OCI-LY7 (cell line): Measurements from ENCODE around the gene CDC5L. TPM values are rescaled to one million over a fixed set of nuclear protein-coding genes. Genes with fewer than 3 reads are reported as not detected.

Source experiments
- BruUV-seq: library from RNA; stranded (reverse); fragments of 400-500 nt; replicated peaks from 2 replicates; lab custom pipeline; 2021; lab: Mats Ljungman, UMichigan
- CTCF ChIA-PET: fragments of 300-600 bp; sonication (Branson Sonifier 250); formaldehyde crosslinking; loops from one replicate; lab custom pipeline; 2022; ENCODE audit warnings: antibody characterized with exemption; ENCODE audit not compliant: unreplicated experiment; lab: Charles Lee
- POLR2A ChIA-PET: fragments of 300-600 bp; sonication (Branson Sonifier 250); formaldehyde crosslinking; loops from one replicate; lab custom pipeline; 2022; ENCODE audit warnings: antibody characterized with exemption; lab: Charles Lee
- DNase-seq: peaks from one replicate; pipeline ENCODE4 v3.0.0-alpha.2; 2015; ENCODE audit warnings: low spot score
- H2AFZ ChIP-seq: fragments of 200-600 bp; sonication (generic), shearing (Covaris generic); 2 replicates; pipeline ENCODE4 v1.6.1; 2014; ENCODE audit warnings: mild to moderate bottlenecking, antibody characterized with exemption, low read length, moderate library complexity
- H3K27ac ChIP-seq: fragments of 200-600 bp; sonication (generic); 2 replicates; pipeline ENCODE4 v1.5.1; 2014; ENCODE audit warnings: mixed run types, low read depth, mild to moderate bottlenecking, moderate library complexity, low read length, inconsistent platforms; ENCODE audit not compliant: poor library complexity, severe bottlenecking
- H3K36me3 ChIP-seq: fragments of 200-600 bp; sonication (generic); 2 replicates; pipeline ENCODE4 v1.6.1; 2014; ENCODE audit warnings: mild to moderate bottlenecking, antibody characterized with exemption, low read length, moderate library complexity, mixed read lengths; ENCODE audit not compliant: insufficient read depth
- H3K4me1 ChIP-seq: fragments of 200-600 bp; sonication (generic); 2 replicates; pipeline ENCODE4 v1.5.1; 2014; ENCODE audit warnings: mild to moderate bottlenecking, low read length; ENCODE audit not compliant: insufficient read depth, poor library complexity, severe bottlenecking
- H3K4me2 ChIP-seq: fragments of 200-600 bp; sonication (generic); 2 replicates; pipeline ENCODE4 v1.6.1; 2014; ENCODE audit warnings: mild to moderate bottlenecking, low read length
- H3K4me3 ChIP-seq: fragments of 200-600 bp; sonication (generic); 2 replicates; pipeline ENCODE4 v1.5.1; 2014; ENCODE audit warnings: mild to moderate bottlenecking, low read depth, low read length; ENCODE audit not compliant: poor library complexity, severe bottlenecking
- H3K79me2 ChIP-seq: fragments of 200-600 bp; sonication (generic); 2 replicates; pipeline ENCODE4 v1.6.1; 2016; ENCODE audit warnings: low read depth, mild to moderate bottlenecking, low read length, moderate library complexity, mixed read lengths; ENCODE audit not compliant: insufficient read depth
- H3K9me2 ChIP-seq: fragments of 200-600 bp; sonication (generic); 2 replicates; pipeline ENCODE4 v1.6.1; 2016; ENCODE audit warnings: mild to moderate bottlenecking, low read length, mixed read lengths; ENCODE audit not compliant: insufficient read depth
- H3K9me3 ChIP-seq: fragments of 200-600 bp; sonication (generic); 2 replicates; pipeline ENCODE4 v1.6.1; 2014; ENCODE audit warnings: mild to moderate bottlenecking, mixed run types, low read length, mixed read lengths
- H4K20me1 ChIP-seq: fragments of 200-600 bp; sonication (generic); 2 replicates; pipeline ENCODE4 v1.6.1; 2014; ENCODE audit warnings: mild to moderate bottlenecking, antibody characterized with exemption, low read length, moderate library complexity, mixed read lengths; ENCODE audit not compliant: insufficient read depth
- EZH2phosphoT487 ChIP-seq: fragments of 200-600 bp; sonication (generic); IDR thresholded peaks from 2 replicates; pipeline ENCODE4 v1.6.1; 2018; ENCODE audit warnings: low read depth, borderline replicate concordance, mild to moderate bottlenecking, mixed run types, antibody characterized with exemption, low read length, moderate library complexity, mixed read lengths
- intact Hi-C: fragments of 100-400 bp; cut with micrococcal nuclease; formaldehyde crosslinking; loops from one replicate; pipeline ENCODE4 v1.10.0; 2022; ENCODE audit not compliant: unreplicated experiment
- total RNA-seq, 2 experiments: library from RNA; depleted of rRNA in 1 of 2; stranded (reverse); fragments of >200 nt in 1 of 2; shearing (Covaris generic) in 1 of 2; gene quantifications; 2 replicates each; pipeline ENCODE4 v1.2.3, GENCODE V29; 2014 to 2022
- TF ChIP-seq, protein P1 (sequence below): fragments of 200-600 bp; sonication (generic); conservative IDR thresholded peaks from 2 replicates; pipeline ENCODE4 v1.5.1; 2014; ENCODE audit warnings: mild to moderate bottlenecking, antibody characterized with exemption, low read length, moderate library complexity, mixed read lengths

Gene CDC5L
- total RNA-seq, 2 experiments from 2014 or later = 21.5 to 24.0 TPM

DNA sequence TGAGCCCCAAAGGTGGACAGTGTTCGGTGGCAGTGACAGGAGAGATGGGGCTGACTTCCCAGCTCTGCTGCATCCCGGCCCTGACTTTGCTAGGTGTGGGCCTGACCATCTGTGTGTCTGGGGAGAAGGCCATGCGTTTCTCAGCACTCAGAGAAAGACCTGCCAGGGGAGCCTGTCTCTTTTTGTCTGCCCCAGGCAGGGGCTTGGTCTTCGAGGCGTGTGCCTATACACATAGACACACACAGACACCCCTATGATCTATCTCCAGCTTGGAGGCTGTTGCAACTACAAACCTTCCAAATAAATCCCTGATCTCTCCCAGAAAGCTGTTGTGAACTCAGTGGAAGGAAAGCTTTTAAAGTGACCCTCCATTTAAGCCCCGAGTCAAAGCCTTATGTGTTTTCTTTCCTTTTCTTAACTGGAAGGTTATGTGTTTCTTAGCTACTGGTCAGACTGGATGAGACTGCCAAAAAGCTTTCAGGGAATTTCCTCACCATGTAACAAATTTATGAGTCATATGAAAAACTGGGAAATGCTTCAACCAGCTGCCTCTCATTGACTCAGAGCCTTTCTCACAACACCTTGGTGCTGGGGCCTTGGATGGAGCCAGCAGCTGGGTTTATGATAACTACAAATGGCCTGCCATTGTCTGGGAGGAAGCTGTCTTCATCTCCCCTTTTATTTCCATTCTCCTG is 102.6 kb downstream of the CDC5L start:
- CTCF ChIA-PET = no interaction called here
- no peaks in the 10 kb centered on the region for H4K20me1 ChIP-seq
- no peaks in the 10 kb centered on the region for H3K36me3 ChIP-seq
- no peaks in the 10 kb centered on the region for H3K9me2 ChIP-seq
- intact Hi-C loops = no loop called here
- TF ChIP-seq EZH2phosphoT487 = no peak
- TF ChIP-seq, protein P1, sequence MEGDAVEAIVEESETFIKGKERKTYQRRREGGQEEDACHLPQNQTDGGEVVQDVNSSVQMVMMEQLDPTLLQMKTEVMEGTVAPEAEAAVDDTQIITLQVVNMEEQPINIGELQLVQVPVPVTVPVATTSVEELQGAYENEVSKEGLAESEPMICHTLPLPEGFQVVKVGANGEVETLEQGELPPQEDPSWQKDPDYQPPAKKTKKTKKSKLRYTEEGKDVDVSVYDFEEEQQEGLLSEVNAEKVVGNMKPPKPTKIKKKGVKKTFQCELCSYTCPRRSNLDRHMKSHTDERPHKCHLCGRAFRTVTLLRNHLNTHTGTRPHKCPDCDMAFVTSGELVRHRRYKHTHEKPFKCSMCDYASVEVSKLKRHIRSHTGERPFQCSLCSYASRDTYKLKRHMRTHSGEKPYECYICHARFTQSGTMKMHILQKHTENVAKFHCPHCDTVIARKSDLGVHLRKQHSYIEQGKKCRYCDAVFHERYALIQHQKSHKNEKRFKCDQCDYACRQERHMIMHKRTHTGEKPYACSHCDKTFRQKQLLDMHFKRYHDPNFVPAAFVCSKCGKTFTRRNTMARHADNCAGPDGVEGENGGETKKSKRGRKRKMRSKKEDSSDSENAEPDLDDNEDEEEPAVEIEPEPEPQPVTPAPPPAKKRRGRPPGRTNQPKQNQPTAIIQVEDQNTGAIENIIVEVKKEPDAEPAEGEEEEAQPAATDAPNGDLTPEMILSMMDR = no peak
- H3K4me2 ChIP-seq = no peak overlapping the region
- H3K4me3 ChIP-seq = no peak overlapping the region
- no peak for DNase-seq
- POLR2A ChIA-PET = interaction anchor here (0.7 kb wide), 1 partner anchor 31 kb away, joined by 3 read pairs; no protein-coding TSS in a partner anchor
- no TSS peak for BruUV-seq
- H2AFZ ChIP-seq = no peak overlapping the region
- H3K9me3 ChIP-seq = no peaks in the 10 kb centered on the region
- no peaks in the 10 kb centered on the region for H3K79me2 ChIP-seq
- H3K27ac ChIP-seq = no peak overlapping the region
- H3K4me1 ChIP-seq = no peaks in the 10 kb centered on the region

DNA sequence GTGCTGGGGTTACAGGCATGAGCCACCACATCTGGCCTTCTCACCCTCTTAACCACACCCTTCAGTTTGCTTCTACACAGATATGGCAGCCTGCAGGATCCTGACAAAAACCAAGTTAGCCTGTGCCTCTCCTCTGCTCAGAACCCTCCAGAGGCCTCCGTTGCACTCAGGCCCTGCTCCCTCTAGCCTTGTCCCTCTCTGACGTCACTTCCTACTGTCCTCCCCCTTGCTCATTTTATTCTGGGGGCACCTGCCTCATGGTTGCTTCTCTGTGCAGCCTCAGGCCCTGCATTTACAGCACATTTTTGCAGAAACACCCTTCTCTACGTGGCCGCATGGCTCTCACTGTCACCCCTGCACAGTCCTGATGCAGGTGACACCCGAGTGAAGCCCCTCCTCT is 105.6 kb downstream of the CDC5L start:
- no peaks in the 10 kb centered on the region for H3K79me2 ChIP-seq
- H3K9me3 ChIP-seq = no peaks in the 10 kb centered on the region
- H3K4me3 ChIP-seq = no peak overlapping the region
- BruUV-seq = no TSS peak
- TF ChIP-seq EZH2phosphoT487 = no peak
- TF ChIP-seq, protein P1 = no peak
- no peaks in the 10 kb centered on the region for H3K9me2 ChIP-seq
- intact Hi-C loops = no loop called here
- no peak overlapping the region for H3K4me2 ChIP-seq
- no peaks in the 10 kb centered on the region for H3K4me1 ChIP-seq
- H3K36me3 ChIP-seq = no peaks in the 10 kb centered on the region
- ChIA-PET CTCF (no interaction called here), POLR2A (no interaction called here)
- no peak overlapping the region for H3K27ac ChIP-seq
- H2AFZ ChIP-seq = no peak overlapping the region
- no peak for DNase-seq
- no peaks in the 10 kb centered on the region for H4K20me1 ChIP-seq

DNA sequence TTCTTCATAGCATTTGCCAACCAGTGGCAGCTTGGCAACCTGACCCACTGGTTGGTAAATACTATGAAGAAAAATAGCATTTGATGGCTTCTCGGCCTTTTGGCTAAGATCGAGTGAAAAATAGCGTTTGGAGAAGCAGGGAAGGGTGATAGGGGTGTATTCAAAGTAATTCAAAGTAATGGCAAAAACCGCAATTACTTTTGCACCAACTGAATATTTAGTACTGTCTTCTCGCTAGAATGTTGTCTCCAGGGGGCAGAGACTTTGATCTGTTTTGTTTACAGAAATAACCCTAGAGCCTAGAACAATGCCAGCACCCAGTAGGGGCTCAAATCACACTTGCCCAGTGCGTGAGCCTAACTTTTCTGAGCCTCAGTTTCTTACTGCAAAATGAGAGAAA is 106.1 kb downstream of the CDC5L start:
- no peak for TF ChIP-seq EZH2phosphoT487
- TF ChIP-seq, protein P1 = no peak
- no peaks in the 10 kb centered on the region for H4K20me1 ChIP-seq
- no peak overlapping the region for H3K4me3 ChIP-seq
- no peak for DNase-seq
- H3K36me3 ChIP-seq = no peaks in the 10 kb centered on the region
- ChIA-PET POLR2A (no interaction called here), CTCF (no interaction called here)
- H2AFZ ChIP-seq = no peak overlapping the region
- H3K9me2 ChIP-seq = no peaks in the 10 kb centered on the region
- intact Hi-C loops = no loop called here
- BruUV-seq = no TSS peak
- no peak overlapping the region for H3K27ac ChIP-seq
- no peaks in the 10 kb centered on the region for H3K79me2 ChIP-seq
- no peaks in the 10 kb centered on the region for H3K9me3 ChIP-seq
- no peak overlapping the region for H3K4me2 ChIP-seq
- H3K4me1 ChIP-seq = no peaks in the 10 kb centered on the region
